ENCODE measurements around the gene FRMD5. TPM values are rescaled to one million over a fixed set of nuclear protein-coding genes. Genes with fewer than 3 reads are reported as not detected.

Gene FRMD5
- total and polyA plus RNA-seq, 7 donors, result under 0.01 to 0.01 TPM; not detected in 5

GRCh38 chr15:43876872-43877271, 318.2 kb downstream of the FRMD5 start:
- ATAC-seq, result no peak
- no peak overlapping the region for H3K4me3 ChIP-seq
- DNase-seq, result no peak
- H3K27me3 ChIP-seq (ENCODE audit: insufficient read depth in 3 of 3, low read length in 2 of 3), result no peaks in the 10 kb centered on the region
- no peaks in the 10 kb centered on the region for H3K36me3 ChIP-seq (ENCODE audit: insufficient read depth in 1 of 2, low read depth in 1 of 2)
- H3K9me3 ChIP-seq, result no peaks in the 10 kb centered on the region
- H3K4me1 ChIP-seq, result no peaks in the 10 kb centered on the region
- TF ChIP-seq CTCF (IDR thresholded peaks at IDR 0.05), result no peak
- intact Hi-C loops (cut with DNase I), result loop anchor here in 1 of 2 donors (10.0 kb wide), 1 partner anchor 188 kb away; no protein-coding TSS in a partner anchor
- WGBS, 3 donors, result 86 to 100% (median 98%) methylated on average over 3 of the region's 3 CpGs
- no peak overlapping the region for H3K27ac ChIP-seq

- H3K4me3 ChIP-seq, result no peak overlapping the region
- WGBS, 3 donors, result 94 to 96% (median 95%) methylated on average over 10 of the region's 10 CpGs
- no peak for TF ChIP-seq CTCF (IDR thresholded peaks at IDR 0.05)
- intact Hi-C loops (cut with DNase I), result loop anchor here in 1 of 2 donors (10.0 kb wide), 1 partner anchor 191 kb away; no protein-coding TSS in a partner anchor
- DNase-seq (no peak), ATAC-seq (no peak)
- H3K27me3 ChIP-seq (ENCODE audit: insufficient read depth in 3 of 3, low read length in 2 of 3), result no peaks in the 10 kb centered on the region
- no peaks in the 10 kb centered on the region for H3K9me3 ChIP-seq
- H3K27ac ChIP-seq, result no peak overlapping the region
- no peaks in the 10 kb centered on the region for H3K4me1 ChIP-seq
- no peaks in the 10 kb centered on the region for H3K36me3 ChIP-seq (ENCODE audit: insufficient read depth in 1 of 2, low read depth in 1 of 2)
Measured at GRCh38 chr15:43873651-43874050, 321.4 kb downstream of the FRMD5 start.

- H3K4me3 ChIP-seq, result no peak overlapping the region
- no peaks in the 10 kb centered on the region for H3K27me3 ChIP-seq (ENCODE audit: insufficient read depth in 3 of 3, low read length in 2 of 3)
- peak; percentile 40 for TF ChIP-seq CTCF (IDR thresholded peaks at IDR 0.05)
- H3K4me1 ChIP-seq, result no peaks in the 10 kb centered on the region
- no peaks in the 10 kb centered on the region for H3K36me3 ChIP-seq (ENCODE audit: insufficient read depth in 1 of 2, low read depth in 1 of 2)
- ATAC-seq (peak in 1 of 4 donors; percentile 37), DNase-seq (no peak)
- no peaks in the 10 kb centered on the region for H3K9me3 ChIP-seq
- intact Hi-C loops (cut with DNase I), result loop anchor here in 1 of 2 donors (10.0 kb wide), 1 partner anchor 192 kb away; no protein-coding TSS in a partner anchor
- 63 to 65% (median 63%) methylated on average over 6 of the region's 6 CpGs for WGBS, 3 donors
- H3K27ac ChIP-seq, result no peak overlapping the region
Measured at GRCh38 chr15:43872416-43873020, 322.6 kb downstream of the FRMD5 start.

GRCh38 chr15:43871835-43872234, 323.2 kb downstream of the FRMD5 start:
- 98 to 100% (median 98%) methylated on average over 2 of the region's 2 CpGs for WGBS, 3 donors
- no peak overlapping the region for H3K4me3 ChIP-seq
- ATAC-seq (no peak), DNase-seq (no peak)
- no peaks in the 10 kb centered on the region for H3K36me3 ChIP-seq (ENCODE audit: insufficient read depth in 1 of 2, low read depth in 1 of 2)
- H3K4me1 ChIP-seq, result no peaks in the 10 kb centered on the region
- intact Hi-C loops (cut with DNase I), result loop anchor here in 1 of 2 donors (10.0 kb wide), 1 partner anchor 193 kb away; no protein-coding TSS in a partner anchor
- H3K27ac ChIP-seq, result no peak overlapping the region
- H3K9me3 ChIP-seq, result no peaks in the 10 kb centered on the region
- no peaks in the 10 kb centered on the region for H3K27me3 ChIP-seq (ENCODE audit: insufficient read depth in 3 of 3, low read length in 2 of 3)
- TF ChIP-seq CTCF (IDR thresholded peaks at IDR 0.05), result no peak

GRCh38 chr15:43868406-43868805, 326.7 kb downstream of the FRMD5 start:
- H3K9me3 ChIP-seq, result no peaks in the 10 kb centered on the region
- DNase-seq (no peak), ATAC-seq (no peak)
- 90 to 93% (median 92%) methylated on average over 2 of the region's 2 CpGs for WGBS, 3 donors
- H3K27ac ChIP-seq, result no peak overlapping the region
- intact Hi-C loops (cut with DNase I), result no loop called here
- no peak for TF ChIP-seq CTCF (IDR thresholded peaks at IDR 0.05)
- H3K27me3 ChIP-seq (ENCODE audit: insufficient read depth in 3 of 3, low read length in 2 of 3), result no peaks in the 10 kb centered on the region
- H3K36me3 ChIP-seq (ENCODE audit: insufficient read depth in 1 of 2, low read depth in 1 of 2), result no peaks in the 10 kb centered on the region
- H3K4me3 ChIP-seq, result no peak overlapping the region
- H3K4me1 ChIP-seq, result no peaks in the 10 kb centered on the region

Data from psoas muscle (tissue), 8 donors.